HG03108 (cell line): ENCODE data around the gene KMT2E.
"Not testable (repeated sequence)": the region's sequence is repeated elsewhere in the genome, so short reads cannot be mapped to it uniquely, and the experiment has no call there.

Experiments
- ATAC-seq: cut with Tn5 transposase; IDR thresholded peaks from one replicate; pipeline ENCODE4 v1.9.1; 2021; ENCODE audit warnings: moderate library complexity; ENCODE audit not compliant: unreplicated experiment

The KMT2E gene

GRCh38 chr7:105013816-105014692 lies at the start of gene KMT2E:
Gene KMT2E (plus strand): TSS chr7:105014205. CDS start chr7:105040953, 26,748 bp downstream.
- peak; percentile 26 for ATAC-seq

- ATAC-seq = no peak
Observed at GRCh38 chr7:104964626-104965236, 49.3 kb upstream of the KMT2E start.

- ATAC-seq = no peak
Observed at GRCh38 chr7:104966022-104966421, 48.0 kb upstream of the KMT2E start.

- no peak for ATAC-seq
Observed at GRCh38 chr7:104967088-104967487, 46.9 kb upstream of the KMT2E start.

GRCh38 chr7:104967595-104967994 lies 46.4 kb upstream of the KMT2E start:
- ATAC-seq = no peak

- no peak for ATAC-seq
Observed at GRCh38 chr7:104968648-104969047, 45.4 kb upstream of the KMT2E start.

GRCh38 chr7:104969183-104969582 lies 44.8 kb upstream of the KMT2E start:
- no peak for ATAC-seq

- ATAC-seq = no peak
Observed at GRCh38 chr7:104971290-104972071, 42.5 kb upstream of the KMT2E start.

- ATAC-seq = no peak
Observed at GRCh38 chr7:104972500-104972899, 41.5 kb upstream of the KMT2E start.

- no peak for ATAC-seq
Observed at GRCh38 chr7:104973227-104973626, 40.8 kb upstream of the KMT2E start.

GRCh38 chr7:104973909-104974415 lies 40.0 kb upstream of the KMT2E start:
- ATAC-seq = no peak

GRCh38 chr7:104975553-104975952 lies 38.5 kb upstream of the KMT2E start:
- ATAC-seq = not testable (repeated sequence)

GRCh38 chr7:104976966-104977636 lies 36.9 kb upstream of the KMT2E start:
- no peak for ATAC-seq

GRCh38 chr7:104978460-104978859 lies 35.5 kb upstream of the KMT2E start:
- no peak for ATAC-seq

GRCh38 chr7:104979167-104979841 lies 34.7 kb upstream of the KMT2E start:
- ATAC-seq = no peak

GRCh38 chr7:104980440-104980839 lies 33.6 kb upstream of the KMT2E start:
- no peak for ATAC-seq

- no peak for ATAC-seq
Observed at GRCh38 chr7:104980841-104981671, 32.9 kb upstream of the KMT2E start.

- no peak for ATAC-seq
Observed at GRCh38 chr7:104981672-104982037, 32.4 kb upstream of the KMT2E start.

- ATAC-seq = no peak
Observed at GRCh38 chr7:104982308-104983075, 31.5 kb upstream of the KMT2E start.
